Hypothalamus (tissue), 51 donors: Measurements from ENCODE around the gene MYLK.

Source experiments
- DNase-seq, 51 donors: peaks; one replicate each; lab custom pipeline; 2025; lab: John Stamatoyannopoulos, UW

The MYLK gene

GRCh38 chr3:123635717-123636116 is 248.4 kb downstream of the MYLK start:
- DNase-seq: no peak

DNA sequence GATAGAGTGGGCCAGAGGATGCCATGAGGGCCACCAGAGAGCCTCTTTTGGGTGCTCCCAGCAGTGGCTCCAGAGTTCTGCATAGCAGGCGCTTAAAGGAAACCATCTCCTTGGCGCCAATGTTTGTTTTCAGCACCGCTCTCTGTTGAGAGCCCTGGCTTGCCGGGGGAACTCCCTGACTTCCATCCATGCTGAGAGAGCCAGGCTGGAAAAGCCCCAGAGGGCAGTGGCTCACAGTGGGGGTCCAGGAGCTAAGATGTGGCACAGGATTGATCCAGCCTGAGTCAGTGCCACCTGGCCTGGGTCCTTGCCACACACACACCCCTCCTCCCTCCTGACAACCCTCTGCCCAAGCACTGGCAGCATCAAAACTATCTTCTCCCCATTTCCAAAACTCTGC is 248.9 kb downstream of the MYLK start:
- DNase-seq: peak in 4 of 51 donors; percentile 13 to 26 (median 25)

- no peak for DNase-seq
Measured at GRCh38 chr3:123634149-123635051, 249.7 kb downstream of the MYLK start.

DNA sequence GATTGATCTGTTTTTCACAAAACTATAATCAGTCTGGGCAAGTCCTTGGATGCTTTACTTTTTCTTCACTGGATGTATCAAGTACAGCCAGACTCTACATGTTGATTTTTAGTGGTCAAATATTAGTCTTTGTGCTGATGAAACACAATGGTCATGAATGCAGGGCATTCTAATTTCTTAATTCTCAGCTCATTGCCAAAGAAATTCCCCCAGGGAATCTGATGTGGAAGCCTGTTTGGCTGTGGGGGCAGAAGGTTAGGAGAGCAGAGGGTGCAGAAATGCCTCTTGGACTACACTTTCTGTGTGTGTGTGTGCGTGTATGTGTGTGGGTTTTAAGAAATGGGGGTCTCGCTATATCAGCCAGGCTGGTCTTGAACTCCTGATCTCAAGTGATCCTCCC is 250.6 kb downstream of the MYLK start:
- DNase-seq: no peak

- DNase-seq: peak in 2 of 51 donors; percentile 12 to 15
Measured at GRCh38 chr3:123632161-123632655, 251.9 kb downstream of the MYLK start.

DNA sequence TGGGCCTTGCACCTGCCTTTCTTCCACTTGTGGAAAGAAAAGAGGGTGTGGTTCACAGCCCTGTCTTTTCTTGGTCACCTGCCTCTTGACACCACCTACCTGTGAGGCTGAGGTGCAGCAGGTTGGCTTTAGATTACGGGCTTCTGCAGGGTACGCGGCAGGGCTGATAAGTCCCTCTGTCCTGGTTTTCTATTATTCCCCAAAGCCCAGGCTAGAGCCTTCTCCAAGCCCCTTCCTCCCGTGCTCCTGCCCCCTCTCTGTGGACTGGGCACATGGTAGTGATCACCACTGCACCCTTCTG is 254.4 kb downstream of the MYLK start:
- no peak for DNase-seq

- no peak for DNase-seq
Measured at GRCh38 chr3:123628996-123629746, 255.0 kb downstream of the MYLK start.

DNA sequence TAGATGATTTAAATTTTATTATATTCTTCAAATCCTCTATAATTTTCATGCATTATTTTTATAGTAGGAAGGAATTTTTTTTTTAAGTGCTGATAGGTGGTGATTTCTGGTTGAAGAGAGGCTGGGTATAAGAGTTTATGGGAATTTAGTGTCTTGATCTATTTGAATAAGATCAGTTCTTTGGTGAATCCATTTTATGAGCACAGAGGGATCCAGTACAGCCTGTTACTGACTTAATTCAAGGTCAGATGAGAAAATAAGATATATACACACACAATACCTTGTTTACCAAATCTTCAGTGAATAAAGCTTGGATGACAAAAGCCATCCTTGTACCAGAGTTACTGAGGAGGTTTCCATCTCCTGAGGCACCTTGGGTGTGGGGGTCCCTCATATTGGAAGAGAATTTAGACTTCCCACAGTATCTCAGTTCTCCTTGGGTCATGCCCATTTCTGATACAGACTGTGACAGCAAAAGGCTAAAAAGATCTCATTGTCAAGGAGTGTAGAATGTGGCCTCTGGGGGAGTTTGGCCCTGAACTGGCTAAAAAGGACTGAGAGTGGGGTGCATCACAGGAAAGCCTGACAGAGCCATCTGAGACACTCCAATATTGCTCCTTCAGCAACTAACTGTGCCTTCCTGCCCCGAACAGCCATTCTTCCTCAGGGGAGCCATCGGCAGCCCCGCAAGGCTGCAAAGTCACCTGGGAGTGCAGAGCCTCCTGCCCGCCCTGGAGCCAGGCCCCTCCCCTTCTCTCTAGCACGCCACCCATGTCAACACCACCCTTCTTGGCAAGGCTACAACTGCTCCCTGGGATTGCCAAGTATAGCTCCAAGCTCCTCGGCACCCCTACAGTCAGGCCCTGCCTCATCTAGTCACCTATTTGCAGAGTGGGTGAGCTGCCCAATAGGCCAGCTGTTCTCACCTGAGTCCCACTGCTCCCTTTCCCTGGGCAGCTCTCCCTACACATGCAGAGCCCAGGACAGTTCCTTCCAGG is 256.2 kb downstream of the MYLK start:
- no peak for DNase-seq

DNA sequence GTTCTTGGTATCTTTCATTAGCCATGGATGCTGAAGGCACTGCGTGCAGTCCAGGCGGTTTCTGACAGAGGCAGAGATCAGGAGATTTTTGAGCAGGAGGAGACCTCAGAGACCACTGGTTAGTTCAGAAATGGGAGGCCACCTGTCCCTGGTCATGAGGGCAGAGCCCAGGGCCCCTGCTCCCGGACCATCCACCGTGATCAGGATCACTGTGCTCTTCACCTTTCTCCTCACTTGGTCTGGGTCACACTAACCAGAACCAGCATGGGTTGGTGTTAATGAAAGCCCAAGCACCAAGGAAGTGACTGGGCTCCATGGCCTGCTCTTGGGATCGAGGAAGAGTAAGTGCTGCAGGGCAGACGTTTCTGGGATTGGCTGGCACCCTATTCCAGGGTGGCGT is 257.3 kb downstream of the MYLK start:
- no peak for DNase-seq

DNA sequence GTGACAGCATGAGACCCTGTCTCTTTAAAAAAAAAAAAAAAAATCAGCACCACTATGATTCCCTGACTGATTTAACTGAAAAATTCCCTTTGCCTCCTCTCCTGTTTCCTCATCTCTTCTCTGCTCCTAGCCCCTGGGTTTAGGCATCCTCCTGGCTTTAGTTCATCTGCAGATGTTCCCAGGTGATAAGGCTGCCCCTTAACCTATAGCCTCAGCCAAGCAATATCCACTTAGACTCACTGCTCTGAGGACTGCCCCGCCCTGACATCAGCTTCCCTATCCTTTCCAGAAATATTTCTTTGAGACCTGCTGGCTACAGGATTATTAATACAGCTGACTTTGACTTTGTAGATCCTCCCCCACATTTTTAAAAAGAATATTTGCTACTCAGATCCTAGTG is 259.8 kb downstream of the MYLK start:
- no peak for DNase-seq

DNA sequence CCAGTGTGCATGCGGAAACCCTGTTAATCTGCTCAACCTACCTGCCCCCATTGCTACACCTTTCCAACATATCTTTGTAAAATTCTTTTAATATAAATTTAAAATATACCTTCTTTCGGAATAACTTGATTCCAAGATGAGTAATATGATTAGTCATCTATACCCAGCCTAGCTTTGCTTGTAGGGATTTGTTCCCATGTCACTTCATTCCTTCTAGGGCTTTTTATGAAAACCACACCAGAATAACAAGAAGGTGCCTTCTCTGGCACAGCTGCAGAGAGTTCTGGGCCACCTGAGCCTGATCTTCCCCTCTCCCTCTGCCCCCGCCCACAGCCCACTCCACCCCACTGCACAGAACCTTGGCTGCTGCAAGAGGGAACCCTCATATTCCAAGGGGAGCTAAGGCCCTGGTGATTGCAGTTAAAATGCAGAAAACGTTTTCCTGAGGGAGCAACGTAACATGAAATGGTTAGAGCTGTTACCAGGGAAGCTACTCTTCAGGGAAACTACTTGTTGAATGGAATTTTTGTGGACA is 260.7 kb downstream of the MYLK start:
- no peak for DNase-seq

- no peak for DNase-seq
Measured at GRCh38 chr3:123622766-123623165, 261.4 kb downstream of the MYLK start.

DNA sequence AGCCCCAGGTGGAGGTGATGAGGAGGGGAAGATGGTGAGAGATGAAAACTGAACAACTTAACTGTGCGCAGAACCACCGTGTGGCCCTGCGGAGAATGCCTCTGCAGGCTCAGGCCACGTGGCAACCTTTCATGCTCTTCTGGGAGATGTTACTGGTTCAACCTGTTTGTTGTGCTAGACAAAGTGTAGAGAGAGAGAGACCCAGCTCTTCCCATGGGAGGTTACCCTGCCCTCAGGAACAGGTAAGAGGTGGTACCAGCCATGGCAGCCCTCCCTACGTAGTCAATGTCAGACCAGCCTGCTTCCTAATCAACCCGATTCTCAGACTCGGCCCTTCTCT is 262.3 kb downstream of the MYLK start:
- DNase-seq: no peak

- peak in 1 of 51 donors; percentile 30 for DNase-seq
Measured at GRCh38 chr3:123621186-123621849, 262.8 kb downstream of the MYLK start.

- peak in 20 of 51 donors; percentile 8 to 64 (median 30) for DNase-seq
Measured at GRCh38 chr3:123620343-123620742, 263.8 kb downstream of the MYLK start.

DNA sequence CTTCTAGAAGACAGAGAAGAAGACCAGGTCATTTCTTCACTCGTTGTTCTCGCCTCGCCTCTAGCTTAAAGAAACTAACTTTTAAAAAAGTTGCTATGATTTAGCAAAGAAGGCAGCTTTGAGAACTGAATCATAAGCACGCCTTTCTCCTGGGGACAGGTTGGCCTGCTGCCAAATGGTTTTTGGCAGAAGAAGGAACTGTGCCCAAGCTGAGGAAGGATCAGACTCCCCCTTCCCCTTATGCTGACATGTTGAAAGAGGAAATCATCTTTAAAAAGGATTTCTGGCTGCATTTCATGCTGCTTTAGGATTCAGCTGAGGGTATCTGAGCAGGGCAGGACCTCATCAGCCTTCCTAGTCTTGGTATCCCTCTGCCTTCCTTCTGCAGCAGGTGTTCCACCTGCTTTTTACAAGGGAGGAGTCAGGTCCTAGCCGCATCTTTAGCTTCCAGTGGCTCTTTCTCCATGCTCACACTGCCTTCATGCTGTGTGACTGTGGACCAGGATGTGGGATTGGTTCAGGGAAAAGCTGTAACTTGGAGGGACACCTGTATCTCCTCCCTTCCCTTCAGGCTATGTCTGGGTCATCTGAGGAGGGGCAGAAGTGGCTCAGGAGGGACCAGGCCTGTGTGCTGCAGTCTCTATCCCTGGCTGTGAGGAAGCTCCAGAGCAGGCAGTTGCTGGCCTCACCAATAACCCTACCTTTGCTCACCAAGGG is 265.2 kb downstream of the MYLK start:
- DNase-seq: peak in 30 of 51 donors; percentile 16 to 79 (median 48)

DNA sequence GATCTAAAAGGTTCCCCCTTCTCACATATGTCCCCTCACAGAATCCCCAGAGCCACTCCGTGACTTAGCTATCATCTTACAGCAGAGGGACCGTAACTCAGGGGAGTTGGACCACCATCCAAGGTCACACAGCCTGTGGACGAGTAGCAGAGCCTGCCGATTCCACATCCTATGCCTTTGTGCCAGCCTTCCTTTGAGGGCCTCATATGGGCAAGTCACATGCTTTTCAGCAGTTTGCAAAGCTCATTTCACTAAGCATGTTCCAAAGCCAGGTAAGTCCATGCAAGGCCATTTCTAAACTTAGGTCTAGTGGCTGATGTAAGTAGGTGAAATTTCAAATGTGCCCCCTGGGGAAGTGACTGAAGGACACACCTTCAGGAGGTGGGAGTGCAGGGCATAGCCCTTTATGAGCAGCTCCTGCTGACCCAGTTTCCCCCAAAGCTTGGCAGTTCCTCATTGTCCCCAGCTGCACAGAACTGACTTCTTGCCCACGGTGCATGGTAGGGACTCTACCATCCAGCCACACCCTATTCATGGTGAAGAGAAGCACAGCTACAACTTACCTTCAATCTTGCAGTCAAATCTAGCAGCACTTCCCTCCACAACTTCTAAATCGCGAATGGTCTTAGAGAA is 265.9 kb downstream of the MYLK start:
- DNase-seq: no peak

GRCh38 chr3:123616593-123616992 is 267.5 kb downstream of the MYLK start:
- DNase-seq: no peak

DNA sequence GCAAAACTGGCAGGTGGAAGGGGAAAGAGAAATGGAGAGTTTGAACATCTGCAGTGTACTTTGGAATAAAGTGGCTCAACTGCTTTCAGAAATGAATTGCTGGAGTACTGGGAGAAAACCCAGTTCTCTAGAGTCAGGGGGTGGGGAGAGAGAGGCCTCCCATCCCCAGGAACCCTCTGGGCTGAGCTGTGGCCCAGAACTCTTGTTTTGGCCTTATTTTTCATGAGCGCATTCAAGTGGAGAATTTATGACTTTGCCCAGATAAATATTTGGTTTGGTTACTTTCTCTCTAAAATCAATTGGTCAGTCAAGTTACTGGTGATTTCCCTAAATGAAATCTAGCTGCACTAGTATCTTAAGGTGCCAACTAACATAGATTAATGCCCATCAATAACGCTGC is 270.6 kb downstream of the MYLK start:
- DNase-seq: no peak
